ENCODE results near the gene ABHD1. TPM values are rescaled to one million over a fixed set of nuclear protein-coding genes. Genes with fewer than 3 reads are reported as not detected.

The ABHD1 gene
- total and polyA plus RNA-seq, 2 donors (not counting 3 experiments of a cell fraction or from before 2014, with no cell fraction given): 0.07 TPM; not detected in 1

- no peak for FAIRE-seq
Observed at GRCh38 chr2:27079233-27080139, 44.1 kb upstream of the ABHD1 start.

More at GRCh38 chr2:27079233-27080139, 44.1 kb upstream of the ABHD1 start:
- ChIA-PET CTCF (interaction anchor here (1.0 kb wide), 1 partner anchor 14 kb away, joined by 3 read pairs; no protein-coding TSS in a partner anchor), POLR2A (no interaction called here)
- no peaks in the 10 kb centered on the region for H3K27me3 ChIP-seq (ENCODE audit: control insufficient read depth in 2 of 2, insufficient read depth in 2 of 2, low read length in 2 of 2)
- H3K4me1 ChIP-seq (ENCODE audit: control insufficient read depth, extremely low read depth, insufficient read depth, low read length): peaks cover 8% of the 10 kb centered on the region
- H3K27ac ChIP-seq (ENCODE audit: insufficient read depth, low read depth, low read length): no peak overlapping the region
- H3K9me3 ChIP-seq (replicated peaks; ENCODE audit: control insufficient read depth, insufficient read depth, low read length): no peaks in the 10 kb centered on the region
- BruUV-seq (replicated peaks): no TSS peak
- no peak for DNase-seq (ENCODE audit: low read depth, low spot score)
- H3K36me3 ChIP-seq (ENCODE audit: control insufficient read depth in 2 of 2, extremely low read depth in 1 of 2, insufficient read depth in 2 of 2, low read length in 2 of 2): no peaks in the 10 kb centered on the region
- H4K20me1 ChIP-seq (replicated peaks; ENCODE audit: control insufficient read depth, extremely low read depth, insufficient read depth, low read length): no peaks in the 10 kb centered on the region
- no peaks in the 10 kb centered on the region for H3K79me2 ChIP-seq (ENCODE audit: control insufficient read depth, insufficient read depth, low read length)
- no peak overlapping the region for H3K4me2 ChIP-seq (ENCODE audit: insufficient read depth, low read length)
- H3K4me3 ChIP-seq (replicated peaks in 1 of 3; ENCODE audit: insufficient read depth in 1 of 3, low read depth in 1 of 3, low read length in 3 of 3): no peak overlapping the region
- intact Hi-C loops (cut with micrococcal nuclease) (no loop called here), dilution Hi-C loops (cut with MboI; ENCODE audit: extremely low pct_ligation_motif_present, low sequenced_read_pairs) (no loop called here)
- H2AFZ ChIP-seq (ENCODE audit: low read depth, low read length): no peak overlapping the region
- H3K9ac ChIP-seq (replicated peaks; ENCODE audit: extremely low read depth, insufficient read depth, low read length): no peak overlapping the region
- TF ChIP-seq POLR2AphosphoS5 (IDR thresholded peaks at IDR 0.05; ENCODE audit: insufficient read depth, low read depth, low read length): no peak
- no peak for TF ChIP-seq MYC (IDR thresholded peaks at IDR 0.05; ENCODE audit: low read depth, low read length)
- no peak for TF ChIP-seq FOS (IDR thresholded peaks at IDR 0.05; ENCODE audit: borderline replicate concordance, insufficient read depth, low read length)
- no peak for TF ChIP-seq GATA2 (IDR thresholded peaks at IDR 0.05; ENCODE audit: insufficient read depth, insufficient read length, low read depth, low read length)
- TF ChIP-seq POLR2A (IDR thresholded peaks at IDR 0.05; ENCODE audit: low read depth, low read length): no peak
- TF ChIP-seq MAX (IDR thresholded peaks at IDR 0.05; ENCODE audit: insufficient read depth, insufficient read length): no peak
- no peak for TF ChIP-seq CTCF (IDR thresholded peaks at IDR 0.05; ENCODE audit: extremely low read depth in 1 of 2, insufficient read depth in 1 of 2, low read depth in 1 of 2, low read length in 2 of 2)
- no peaks in the 10 kb centered on the region for H3K9me1 ChIP-seq (replicated peaks; ENCODE audit: control insufficient read depth, extremely low read depth, insufficient read depth, low read length)

Measured in endothelial cell of umbilical vein (primary cell).